22Rv1 (cell line): ENCODE measurements around the gene MYADML2.
A peak's percentile ranks its signal among the peaks of the same experiment; 100 is the strongest.

Experiments used
- H3K27ac ChIP-seq: fragments of 450-650 bp; 2 replicates; pipeline ENCODE4 v1.5.1; 2017
- CTCF ChIP-seq: fragments of 450-650 bp; IDR thresholded peaks from 2 replicates; pipeline ENCODE4 v1.5.1; 2017; ENCODE audit warnings: mild to moderate bottlenecking
- ZFX ChIP-seq: fragments of 450-650 bp; IDR thresholded peaks from 2 replicates; pipeline ENCODE4 v1.6.1; 2017; ENCODE audit warnings: antibody characterized with exemption, borderline replicate concordance

Gene MYADML2

DNA sequence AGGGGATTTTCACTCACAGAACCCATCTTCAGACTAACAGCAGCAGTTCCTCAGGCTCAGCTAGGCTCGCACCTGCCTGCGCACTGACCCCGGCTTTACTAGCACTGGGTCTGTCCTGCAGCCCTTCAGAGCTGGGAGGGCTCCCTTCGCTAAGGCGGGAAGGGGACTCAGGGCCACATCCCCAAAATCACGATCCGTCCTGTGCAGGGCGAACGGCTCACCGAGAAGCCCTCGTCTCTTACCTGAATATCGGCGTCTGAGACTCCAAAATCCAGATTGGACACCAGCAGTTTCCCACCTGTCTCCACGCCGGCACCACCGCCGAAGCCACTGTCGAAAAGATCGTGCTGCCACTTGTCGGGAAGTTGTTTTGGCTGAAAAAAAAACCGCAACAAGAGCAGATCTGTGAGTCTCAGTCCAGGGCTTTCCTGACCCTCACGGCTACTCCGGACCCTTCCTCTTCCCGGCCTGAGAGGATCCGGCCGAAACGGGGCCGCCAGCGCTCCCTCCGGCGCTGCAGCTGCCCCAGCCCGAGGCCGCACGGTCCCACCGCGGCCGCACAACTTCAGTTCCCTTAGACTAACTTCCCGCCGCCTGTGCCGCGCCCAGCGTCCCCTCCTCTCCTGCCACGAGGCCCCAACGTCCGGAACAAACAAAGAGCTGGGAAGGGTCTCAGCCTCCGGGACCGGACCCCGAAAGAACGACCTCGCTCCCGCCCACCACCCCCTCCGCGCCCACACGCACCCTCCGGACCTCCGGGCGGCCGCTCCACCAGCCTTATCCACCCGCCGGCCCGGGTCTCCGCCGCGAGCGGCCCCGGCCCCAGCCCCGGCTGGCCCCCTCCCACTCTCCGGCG, 56.4 kb downstream of the MYADML2 start:
- peak overlapping the region; percentile 96 for H3K27ac ChIP-seq
- TF ChIP-seq CTCF: no peak
- TF ChIP-seq ZFX: no peak
